Neuronal stem cell (in vitro differentiated cells): Measurements from ENCODE around the gene ALG3.

ENCODE experiments used
- DNase-seq: peaks from one replicate; pipeline ENCODE4 v3.0.0-alpha.2; 2013; ENCODE audit warnings: low spot score
- H2AFZ ChIP-seq: one replicate; pipeline ENCODE4 v1.6.1; 2013; ENCODE audit warnings: mild to moderate bottlenecking, low read length, inconsistent platforms
- H2AK5ac ChIP-seq: 2 replicates; pipeline ENCODE4 v1.6.1; 2013; ENCODE audit warnings: low read depth, mild to moderate bottlenecking, inconsistent platforms, low read length, moderate library complexity, mixed read lengths
- H2BK120ac ChIP-seq: 2 replicates; pipeline ENCODE4 v1.6.1; 2013; ENCODE audit warnings: low read depth, mild to moderate bottlenecking, inconsistent platforms, low read length, moderate library complexity, mixed read lengths
- H2BK12ac ChIP-seq: one replicate; pipeline ENCODE4 v1.6.1; 2013; ENCODE audit warnings: low read length, inconsistent platforms
- H2BK15ac ChIP-seq: 2 replicates; pipeline ENCODE4 v1.6.1; 2013; ENCODE audit warnings: mild to moderate bottlenecking, low read length, inconsistent platforms, mixed read lengths
- H2BK5ac ChIP-seq: one replicate; pipeline ENCODE4 v1.6.1; 2013; ENCODE audit warnings: inconsistent platforms, mild to moderate bottlenecking, low read length, moderate library complexity
- H3K14ac ChIP-seq: one replicate; pipeline ENCODE4 v1.6.1; 2013; ENCODE audit warnings: low read length, inconsistent platforms
- H3K18ac ChIP-seq: 2 replicates; pipeline ENCODE4 v1.6.1; 2013; ENCODE audit warnings: low read length, inconsistent platforms
- H3K23ac ChIP-seq: 2 replicates; pipeline ENCODE4 v1.6.1; 2013; ENCODE audit warnings: low read depth, mild to moderate bottlenecking, mixed read lengths, low read length, inconsistent platforms; ENCODE audit not compliant: poor library complexity
- H3K27ac ChIP-seq: replicated peaks from 3 replicates; pipeline ENCODE4 v1.5.1; 2013; ENCODE audit warnings: low read length, inconsistent platforms
- H3K27me3 ChIP-seq, 3 experiments: 2 replicates each; pipeline ENCODE4 v1.6.1; 2013; ENCODE audit warnings: low read length in 3 of 3, mild to moderate bottlenecking in 2 of 3, inconsistent platforms in 1 of 3, low read depth in 1 of 3, mixed read lengths in 1 of 3, moderate library complexity in 1 of 3; ENCODE audit not compliant: control insufficient read depth in 3 of 3, insufficient read depth in 3 of 3
- H3K36me3 ChIP-seq, 2 donors: replicated peaks in 1 of 2; 2 replicates each; pipeline ENCODE4 v1.6.1; 2013; ENCODE audit warnings: low read length in 2 of 2; ENCODE audit not compliant: control insufficient read depth in 2 of 2, insufficient read depth in 2 of 2
- H3K4ac ChIP-seq: 2 replicates; pipeline ENCODE4 v1.6.1; 2013; ENCODE audit warnings: inconsistent platforms, mild to moderate bottlenecking, low read length, moderate library complexity
- H3K4me1 ChIP-seq, 2 donors: 1 replicate in 1 of 2; 2 replicates in 1 of 2; pipeline ENCODE4 v1.6.1; 2013; ENCODE audit warnings: low read length in 2 of 2, low read depth in 1 of 2; ENCODE audit not compliant: control insufficient read depth in 2 of 2, insufficient read depth in 1 of 2
- H3K4me2 ChIP-seq: one replicate; pipeline ENCODE4 v1.6.1; 2013; ENCODE audit warnings: mild to moderate bottlenecking, low read length, inconsistent platforms; ENCODE audit not compliant: insufficient read depth, poor library complexity, severe bottlenecking
- H3K4me3 ChIP-seq, 2 donors: 2 replicates each; pipeline ENCODE4 v1.5.1; 2013; ENCODE audit warnings: low read length in 2 of 2, mild to moderate bottlenecking in 2 of 2, inconsistent platforms in 1 of 2, moderate library complexity in 1 of 2
- H3K79me1 ChIP-seq: one replicate; pipeline ENCODE4 v1.6.1; 2013; ENCODE audit warnings: low read depth, mild to moderate bottlenecking, inconsistent platforms, low read length, moderate library complexity
- H3K9ac ChIP-seq: one replicate; pipeline ENCODE4 v1.6.1; 2013; ENCODE audit warnings: mild to moderate bottlenecking, low read depth, low read length, inconsistent platforms; ENCODE audit not compliant: poor library complexity
- H3K9me3 ChIP-seq, 2 donors: replicated peaks in 1 of 2; 2 replicates each; pipeline versions ENCODE3 to v1.6.1; 2013; ENCODE audit warnings: low read length in 2 of 2, mild to moderate bottlenecking in 2 of 2, inconsistent platforms in 1 of 2, low read depth in 1 of 2, mixed read lengths in 1 of 2, moderate library complexity in 1 of 2; ENCODE audit not compliant: control insufficient read depth in 2 of 2, insufficient read depth in 1 of 2
- H4K8ac ChIP-seq: one replicate; pipeline ENCODE4 v1.6.1; 2013; ENCODE audit warnings: low read depth, mild to moderate bottlenecking, inconsistent platforms, low read length, moderate library complexity
- H4K91ac ChIP-seq: one replicate; pipeline ENCODE4 v1.6.1; 2013; ENCODE audit warnings: low read length, low read depth, mild to moderate bottlenecking, inconsistent platforms; ENCODE audit not compliant: poor library complexity
- WGBS, 2 donors: extraction: QIAGEN DNeasy Blood & Tissue Kit; methylation state at CpG; one replicate each; pipeline ENCODE4 v1.1.7; 2013; ENCODE audit warnings: missing lambda C conversion rate in 2 of 2, mixed read lengths in 1 of 2; ENCODE audit not compliant: insufficient read length in 2 of 2, insufficient replicate concordance in 1 of 2; ENCODE audit errors: extremely low coverage in 2 of 2; 5-methylcytosine and 5-hydroxymethylcytosine counted together

ALG3 gene

GRCh38 chr3:184249412-184250166 lies 827 bp upstream of the ALG3 start, which contains the start of gene EEF1AKMT4:
TSS of gene EEF1AKMT4 (plus strand) at chr3:184249672. CDS start at chr3:184249695, 23 bp downstream.
- Histone ChIP-seq H3K4me2 (peak within 1 kb of the TSS; percentile 99), H3K18ac (peak within 1 kb of the TSS; percentile 90), H2BK120ac (no peak within 1 kb of the TSS), H3K9me3 (peaks cover 0 to 1% of the 10 kb centered on the region in 2 donors), H3K4me1 (peaks cover 0 to 5% of the 10 kb centered on the region in 2 donors), H3K14ac (no peak within 1 kb of the TSS), H4K8ac (no peak within 1 kb of the TSS), H2BK15ac (no peak within 1 kb of the TSS), H3K4ac (no peak within 1 kb of the TSS), H3K9ac (peak within 1 kb of the TSS; percentile 93), H4K91ac (no peak within 1 kb of the TSS), H3K36me3 (peaks cover 12% of the 10 kb centered on the region in 2 donors), H3K23ac (peak within 1 kb of the TSS; percentile 35), H2BK12ac (no peak within 1 kb of the TSS), H2BK5ac (peak within 1 kb of the TSS; percentile 4), H2AFZ (peak within 1 kb of the TSS; percentile 95), H3K27me3 (no peaks in the 10 kb centered on the region), H3K27ac (peak within 1 kb of the TSS; percentile 35), H3K79me1 (no peaks in the 10 kb centered on the region), H2AK5ac (no peak within 1 kb of the TSS), H3K4me3 (peak within 1 kb of the TSS; percentile 82 to 92)
- peak; percentile 97 for DNase-seq
- no CpG with 5 or more reads among the region's 54 CpGs for WGBS, 2 donors

- peaks cover 0 to 1% of the 10 kb centered on the region in 2 donors for H3K9me3 ChIP-seq
- no peaks in the 10 kb centered on the region for H3K4me1 ChIP-seq
- no peak overlapping the region for H3K18ac ChIP-seq
- no peak overlapping the region for H3K9ac ChIP-seq
- no peak overlapping the region for H2AFZ ChIP-seq
- no peak overlapping the region for H2BK12ac ChIP-seq
- H4K8ac ChIP-seq = no peak overlapping the region
- H3K79me1 ChIP-seq = peaks cover 5% of the 10 kb centered on the region
- no peak overlapping the region for H4K91ac ChIP-seq
- WGBS, 2 donors = no CpG with 5 or more reads among the region's 5 CpGs
- no peak overlapping the region for H3K27ac ChIP-seq
- peaks cover 0 to 11% (median 0%) of the 10 kb centered on the region in 3 experiments for H3K27me3 ChIP-seq
- H3K4me3 ChIP-seq = no peak overlapping the region
- no peak overlapping the region for H2BK120ac ChIP-seq
- no peak overlapping the region for H3K23ac ChIP-seq
- no peak overlapping the region for H2AK5ac ChIP-seq
- H2BK5ac ChIP-seq = no peak overlapping the region
- no peak for DNase-seq
- no peak overlapping the region for H3K14ac ChIP-seq
- H2BK15ac ChIP-seq = no peak overlapping the region
- no peak overlapping the region for H3K4ac ChIP-seq
- no peak overlapping the region for H3K4me2 ChIP-seq
- H3K36me3 ChIP-seq = peaks cover 31 to 42% of the 10 kb centered on the region in 2 donors
Observed at GRCh38 chr3:184242297-184242685, 6.5 kb downstream of the ALG3 start.

DNA sequence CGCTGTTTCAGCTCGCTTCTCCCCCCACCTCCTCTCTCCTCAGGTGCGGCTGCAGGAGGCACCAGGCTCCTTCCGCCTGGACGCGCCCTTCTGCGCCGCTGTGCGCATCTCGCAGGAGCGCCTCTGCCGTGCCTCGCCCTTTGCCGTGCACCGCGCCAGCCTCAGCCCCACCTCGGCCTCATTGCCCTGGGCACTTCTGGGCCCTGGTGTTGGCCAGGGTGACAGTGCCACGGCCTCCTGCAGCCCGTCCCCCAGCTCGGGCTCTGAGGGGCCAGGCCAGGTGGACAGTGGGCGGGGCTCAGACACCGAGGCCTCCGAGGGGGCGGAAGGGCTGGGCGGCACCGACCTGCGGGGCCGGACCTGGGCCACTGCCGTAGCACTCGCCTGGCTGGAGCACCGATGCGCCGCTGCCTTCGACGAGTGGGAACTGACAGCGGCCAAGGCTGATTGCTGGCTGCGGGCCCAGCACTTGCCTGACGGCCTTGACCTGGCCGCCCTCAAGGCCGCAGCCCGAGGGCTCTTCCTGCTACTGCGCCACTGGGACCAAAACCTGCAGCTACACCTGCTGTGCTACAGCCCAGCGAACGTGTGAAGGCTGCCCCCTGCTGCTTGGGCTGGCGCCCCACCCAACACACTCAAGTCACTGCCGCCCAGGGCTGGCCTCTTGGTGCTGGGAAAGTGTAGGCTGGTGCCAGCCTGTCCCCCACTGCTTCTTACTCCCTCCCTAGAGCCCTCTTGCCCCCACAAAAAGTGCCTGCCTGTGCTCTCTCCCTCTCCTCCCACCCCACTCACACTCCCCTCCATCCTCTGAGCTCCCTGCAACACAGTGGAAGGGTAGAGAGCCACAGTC lies 7.1 kb downstream of the ALG3 start:
- H3K4me1 ChIP-seq = no peaks in the 10 kb centered on the region
- no peak overlapping the region for H3K4ac ChIP-seq
- H2AK5ac ChIP-seq = no peak overlapping the region
- H3K23ac ChIP-seq = peak overlapping the region; percentile 63
- H3K79me1 ChIP-seq = peaks cover 5% of the 10 kb centered on the region
- H4K8ac ChIP-seq = no peak overlapping the region
- H4K91ac ChIP-seq = no peak overlapping the region
- peaks cover 0 to 1% of the 10 kb centered on the region in 2 donors for H3K9me3 ChIP-seq
- no peak overlapping the region for H2BK5ac ChIP-seq
- no peak overlapping the region for H3K18ac ChIP-seq
- H3K9ac ChIP-seq = no peak overlapping the region
- H3K27ac ChIP-seq = no peak overlapping the region
- no peak overlapping the region for H2BK12ac ChIP-seq
- peaks cover 31 to 42% of the 10 kb centered on the region in 2 donors for H3K36me3 ChIP-seq
- H3K4me2 ChIP-seq = peak overlapping the region; percentile 4
- whole genome bisulfite sequencing, 2 donors = no CpG with 5 or more reads among the region's 46 CpGs
- no peak for DNase-seq
- no peak overlapping the region for H3K14ac ChIP-seq
- no peak overlapping the region for H3K4me3 ChIP-seq
- peaks cover 0 to 17% (median 0%) of the 10 kb centered on the region in 3 experiments for H3K27me3 ChIP-seq
- no peak overlapping the region for H2BK15ac ChIP-seq
- no peak overlapping the region for H2AFZ ChIP-seq
- H2BK120ac ChIP-seq = no peak overlapping the region

DNA sequence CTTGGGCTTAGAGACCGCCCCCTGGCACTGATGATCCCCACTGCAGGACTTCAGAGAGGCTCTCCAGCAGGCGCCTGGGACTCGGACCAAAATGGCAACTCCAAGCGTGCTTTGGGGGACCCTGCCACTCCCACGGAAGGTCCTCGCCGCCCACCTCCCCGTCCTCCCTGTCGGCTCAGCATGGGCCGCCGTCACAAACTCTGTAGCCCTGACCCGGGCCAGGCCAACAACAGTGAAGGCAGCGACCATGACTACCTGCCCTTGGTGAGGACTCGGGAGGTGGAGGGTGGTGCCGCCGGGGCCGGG lies 7.7 kb downstream of the ALG3 start:
- no peak overlapping the region for H2BK15ac ChIP-seq
- no peak overlapping the region for H2BK12ac ChIP-seq
- peak overlapping the region; percentile 37 for H3K23ac ChIP-seq
- H4K91ac ChIP-seq = no peak overlapping the region
- H2BK120ac ChIP-seq = no peak overlapping the region
- no peak overlapping the region for H3K4me2 ChIP-seq
- no peak overlapping the region for H3K18ac ChIP-seq
- peaks cover 0 to 22% (median 0%) of the 10 kb centered on the region in 3 experiments for H3K27me3 ChIP-seq
- no peak overlapping the region for H2AFZ ChIP-seq
- no peak overlapping the region for H3K4me3 ChIP-seq
- WGBS, 2 donors = no CpG with 5 or more reads among the region's 17 CpGs
- no peak overlapping the region for H3K14ac ChIP-seq
- no peak overlapping the region for H3K27ac ChIP-seq
- H3K4me1 ChIP-seq = no peaks in the 10 kb centered on the region
- no peak overlapping the region for H3K9ac ChIP-seq
- no peak overlapping the region for H2BK5ac ChIP-seq
- H3K36me3 ChIP-seq = peaks cover 31 to 42% of the 10 kb centered on the region in 2 donors
- no peak for DNase-seq
- no peak overlapping the region for H4K8ac ChIP-seq
- H3K4ac ChIP-seq = no peak overlapping the region
- H3K9me3 ChIP-seq = peaks cover 0 to 1% of the 10 kb centered on the region in 2 donors
- H2AK5ac ChIP-seq = no peak overlapping the region
- peaks cover 5% of the 10 kb centered on the region for H3K79me1 ChIP-seq
